GM19023 (cell line): ENCODE results near the gene NUPR1.
"Not testable (repeated sequence)": the region's sequence is repeated elsewhere in the genome, so short reads cannot be mapped to it uniquely, and the experiment has no call there.

Experiments
- ATAC-seq: cut with Tn5 transposase; IDR thresholded peaks from one replicate; pipeline ENCODE4 v1.9.1; 2021; ENCODE audit warnings: mild to moderate bottlenecking, moderate library complexity; ENCODE audit not compliant: unreplicated experiment

Gene NUPR1

GRCh38 chr16:28555561-28555960 is 16.8 kb upstream of the NUPR1 start:
- no peak for ATAC-seq

GRCh38 chr16:28554634-28555423 is 16.1 kb upstream of the NUPR1 start:
- no peak for ATAC-seq

GRCh38 chr16:28553776-28554633 is 15.2 kb upstream of the NUPR1 start, which contains the start of gene SGF29:
Gene SGF29, plus strand, starts transcription at chr16:28553920. Its CDS starts 27,150 bp downstream, at chr16:28581070.
- peak; percentile 74 for ATAC-seq

GRCh38 chr16:28549301-28549899 is 10.6 kb upstream of the NUPR1 start:
- no peak for ATAC-seq

- no peak for ATAC-seq
Measured at GRCh38 chr16:28548306-28548802, 9.6 kb upstream of the NUPR1 start.

- ATAC-seq: no peak
Measured at GRCh38 chr16:28546626-28547025, 7.9 kb upstream of the NUPR1 start.

GRCh38 chr16:28545964-28546363 is 7.2 kb upstream of the NUPR1 start:
- ATAC-seq: not testable (repeated sequence)

- ATAC-seq: no peak
Measured at GRCh38 chr16:28544998-28545397, 6.2 kb upstream of the NUPR1 start.

- ATAC-seq: no peak
Measured at GRCh38 chr16:28543072-28543471, 4.3 kb upstream of the NUPR1 start.

GRCh38 chr16:28542646-28543045 is 3.9 kb upstream of the NUPR1 start:
- no peak for ATAC-seq

- no peak for ATAC-seq
Measured at GRCh38 chr16:28540346-28540745, 1.6 kb upstream of the NUPR1 start.

- ATAC-seq: no peak
Measured at GRCh38 chr16:28537964-28538732, 626 bp downstream of the NUPR1 start.

- ATAC-seq: no peak
Measured at GRCh38 chr16:28537076-28537475, 1.7 kb downstream of the NUPR1 start.

GRCh38 chr16:28534542-28535373 is 4.0 kb downstream of the NUPR1 start:
- no peak for ATAC-seq

GRCh38 chr16:28532940-28533647 is 5.7 kb downstream of the NUPR1 start:
- ATAC-seq: no peak

- no peak for ATAC-seq
Measured at GRCh38 chr16:28531777-28532744, 6.7 kb downstream of the NUPR1 start.

GRCh38 chr16:28529124-28529523 is 9.7 kb downstream of the NUPR1 start:
- ATAC-seq: no peak

GRCh38 chr16:28528463-28528867 is 10.3 kb downstream of the NUPR1 start:
- no peak for ATAC-seq
